Stimulated activated CD4-positive, alpha-beta T cell treated with anti-CD3 and anti-CD28 coated beads, Interleukin-2, amount 100 ng/mL, for 48 hours (primary cell): ENCODE results near the gene PLA2G4F.

Experiments
- DNase-seq, 2 donors: peaks; one replicate each; pipeline ENCODE4 v3.0.0-alpha.2; 2020

PLA2G4F gene

DNA sequence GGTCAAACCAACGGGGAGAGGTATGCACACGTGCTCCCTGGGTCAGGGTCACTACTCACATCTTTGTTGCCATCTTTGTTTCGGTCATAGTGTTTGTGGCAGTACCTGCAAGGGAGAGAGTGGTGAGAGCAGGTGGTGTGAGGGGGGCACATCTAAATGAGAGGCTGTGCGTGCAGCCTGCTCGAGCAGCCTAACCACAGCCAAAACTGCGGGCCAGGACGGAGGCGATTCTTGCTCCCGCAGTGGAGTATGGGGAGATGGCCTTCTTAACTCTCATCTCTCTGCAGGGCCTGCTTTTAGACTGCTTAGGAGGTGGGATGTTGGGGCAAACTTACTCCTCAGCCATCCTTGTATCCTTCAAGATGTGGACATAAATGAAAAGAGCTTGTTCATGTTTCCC, 6.9 kb upstream of the PLA2G4F start:
- no peak for DNase-seq

DNA sequence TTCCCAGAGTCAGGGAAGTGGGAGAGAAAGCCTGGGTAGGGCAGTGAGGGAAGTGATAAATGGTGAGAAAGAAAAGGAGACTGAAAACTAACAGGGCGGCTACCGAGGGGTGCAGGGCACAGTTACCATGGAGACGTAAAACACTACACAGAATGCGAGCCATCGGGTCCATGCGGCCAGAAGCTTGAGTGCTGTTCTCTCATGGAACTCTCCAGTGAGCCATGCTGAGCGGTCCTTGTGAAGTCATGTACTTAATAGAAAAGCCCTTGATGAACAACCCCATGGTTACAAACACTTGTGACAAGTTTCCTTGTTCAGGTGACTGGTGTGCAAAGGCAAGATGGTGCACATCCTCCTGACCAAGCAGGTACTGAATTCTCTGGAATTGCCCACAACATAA, 3.7 kb upstream of the PLA2G4F start:
- no peak for DNase-seq

DNA sequence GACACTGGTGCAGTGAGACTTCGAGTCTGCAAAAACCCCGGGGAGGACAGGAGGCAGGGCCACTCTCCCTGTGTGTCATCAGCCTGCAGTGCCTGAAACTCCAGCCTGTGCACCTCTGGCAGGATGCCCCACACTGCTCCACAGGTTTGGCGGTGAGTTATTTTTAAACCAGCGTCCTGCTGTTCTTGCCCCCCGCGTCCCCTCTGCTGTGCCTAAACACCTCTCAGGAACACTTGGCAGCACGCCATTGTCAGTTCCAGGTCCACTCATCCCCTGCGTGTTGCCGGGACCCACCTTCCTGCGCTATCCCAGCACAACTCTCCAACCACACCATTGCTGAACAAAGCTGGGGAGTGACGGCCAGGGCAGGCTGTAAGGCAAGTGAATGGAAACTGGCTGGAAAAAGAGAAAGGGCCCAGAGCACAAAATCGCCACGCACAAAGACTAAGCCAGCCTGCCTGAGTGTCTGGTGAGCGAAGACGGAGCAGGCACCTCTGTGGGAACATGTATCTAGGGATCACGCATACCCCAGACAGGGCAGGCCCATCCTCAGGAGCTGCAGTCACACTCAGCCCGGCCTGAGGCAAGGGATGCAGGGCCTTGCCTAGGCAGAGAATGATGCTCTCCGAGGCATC, 3.1 kb upstream of the PLA2G4F start:
- no peak for DNase-seq

DNA sequence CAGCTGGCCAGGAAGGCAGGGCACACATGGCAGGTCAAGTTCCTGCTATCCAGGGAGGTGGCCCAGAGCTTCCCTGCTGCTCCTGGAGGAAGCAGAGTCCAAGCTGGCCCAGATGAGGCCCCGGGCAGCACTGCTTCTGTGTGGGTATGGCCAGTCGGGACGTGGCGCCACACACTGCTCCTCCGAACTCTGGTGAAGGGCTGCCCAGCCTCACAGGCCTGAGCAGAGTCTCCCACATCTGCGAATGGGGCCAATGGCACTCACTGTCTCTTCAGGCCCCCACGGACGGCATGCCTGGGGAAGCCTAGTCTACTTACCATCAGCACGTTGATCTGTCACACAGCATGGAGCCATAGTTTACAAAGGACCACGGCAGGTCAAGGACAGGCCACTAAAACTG, 2.5 kb upstream of the PLA2G4F start:
- no peak for DNase-seq

- DNase-seq: no peak
Measured at GRCh38 chr15:42157981-42158765, 1.7 kb upstream of the PLA2G4F start.

DNA sequence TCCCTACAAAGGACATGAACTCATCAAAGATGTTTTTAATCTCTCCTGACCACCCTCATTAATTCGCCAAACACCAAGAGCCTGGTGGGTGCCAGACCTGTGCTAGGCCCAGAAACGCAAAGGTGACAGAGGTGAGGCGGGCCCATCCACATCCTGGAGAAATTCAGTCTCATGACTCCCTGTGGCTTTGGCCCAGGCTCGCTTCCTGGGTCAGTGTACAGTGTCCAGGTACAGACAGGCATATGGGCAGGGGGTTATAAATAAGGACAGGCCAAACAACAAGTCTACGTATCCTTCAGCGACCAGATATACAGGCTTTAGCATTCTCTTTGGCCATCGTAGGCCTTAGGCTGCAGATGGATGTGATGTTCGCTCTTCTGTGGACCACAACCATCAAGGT, 945 bp upstream of the PLA2G4F start:
- no peak for DNase-seq

GRCh38 chr15:42155546-42156242, 742 bp downstream of the PLA2G4F start:
- no peak for DNase-seq

DNA sequence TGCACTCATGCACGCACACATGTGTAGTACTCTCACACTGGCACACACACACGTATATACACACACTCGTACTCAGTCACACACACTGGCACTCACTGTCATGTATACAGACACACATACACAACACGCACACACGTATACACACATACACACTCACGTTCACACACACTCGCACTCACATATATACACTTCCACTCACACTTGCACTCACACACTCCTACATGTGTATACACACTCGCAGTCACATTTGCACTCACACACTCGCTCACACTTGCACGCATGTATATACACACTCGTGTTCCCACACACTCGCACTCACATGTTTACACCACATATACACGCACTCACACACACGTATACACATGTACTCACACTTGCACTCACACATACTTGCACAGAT, 1.5 kb downstream of the PLA2G4F start:
- no peak for DNase-seq

- DNase-seq: no peak
Measured at GRCh38 chr15:42154212-42154941, 2.1 kb downstream of the PLA2G4F start.

DNA sequence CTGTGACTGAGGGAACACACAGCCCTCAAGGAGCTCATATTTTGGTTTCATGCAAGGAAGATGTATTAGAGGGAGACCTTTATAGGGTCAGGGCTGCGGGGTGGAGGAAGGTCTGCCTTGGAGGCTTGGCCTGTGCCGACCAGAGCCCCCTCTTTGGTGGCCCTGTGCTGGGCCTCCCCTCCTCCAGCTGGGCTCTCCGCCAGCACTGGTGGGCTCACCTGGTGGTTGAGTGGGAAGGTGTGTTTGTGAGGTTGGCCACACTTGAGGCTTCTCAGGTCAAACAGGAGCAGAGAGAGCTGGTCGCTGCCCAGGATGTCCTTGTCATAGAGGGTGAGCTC, 2.6 kb downstream of the PLA2G4F start:
- no peak for DNase-seq

GRCh38 chr15:42152921-42153698, 3.3 kb downstream of the PLA2G4F start:
- DNase-seq: no peak

DNA sequence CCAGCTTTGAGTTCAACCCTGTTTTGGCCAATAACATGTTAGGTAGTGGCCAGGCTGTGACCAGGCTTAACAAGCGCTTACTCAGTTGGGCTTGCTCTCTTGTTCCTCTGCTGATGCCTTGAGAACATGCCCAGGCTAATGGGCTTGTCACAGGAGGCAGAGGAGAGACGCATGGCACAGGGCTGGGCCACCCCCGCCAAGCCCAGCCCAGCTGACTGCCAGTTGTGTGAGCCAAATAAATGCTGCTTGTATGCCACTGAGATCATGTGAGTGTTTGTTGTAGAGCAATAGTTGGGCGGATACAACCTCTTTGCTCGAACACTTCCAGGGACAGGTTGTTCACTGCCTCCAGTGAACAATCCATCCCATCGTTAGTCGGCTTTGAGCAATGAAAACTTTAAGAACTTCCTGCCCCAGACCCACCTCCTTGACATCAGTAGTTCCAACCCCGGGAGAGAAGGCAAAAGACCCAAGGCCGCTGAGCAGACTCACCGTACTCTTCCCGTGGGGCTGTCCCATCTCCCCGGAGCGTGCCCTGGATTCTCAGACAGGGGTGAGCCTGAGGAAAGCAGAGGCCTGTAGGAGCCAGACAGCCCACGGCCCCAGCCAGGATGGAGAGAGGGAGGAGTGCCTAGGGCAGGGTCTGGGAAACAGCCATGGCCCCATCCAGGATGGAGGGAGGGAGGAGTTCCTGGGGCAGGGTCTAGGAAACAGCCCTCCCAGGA, 4.1 kb downstream of the PLA2G4F start:
- DNase-seq: no peak

GRCh38 chr15:42151736-42152135, 4.7 kb downstream of the PLA2G4F start:
- DNase-seq: no peak

DNA sequence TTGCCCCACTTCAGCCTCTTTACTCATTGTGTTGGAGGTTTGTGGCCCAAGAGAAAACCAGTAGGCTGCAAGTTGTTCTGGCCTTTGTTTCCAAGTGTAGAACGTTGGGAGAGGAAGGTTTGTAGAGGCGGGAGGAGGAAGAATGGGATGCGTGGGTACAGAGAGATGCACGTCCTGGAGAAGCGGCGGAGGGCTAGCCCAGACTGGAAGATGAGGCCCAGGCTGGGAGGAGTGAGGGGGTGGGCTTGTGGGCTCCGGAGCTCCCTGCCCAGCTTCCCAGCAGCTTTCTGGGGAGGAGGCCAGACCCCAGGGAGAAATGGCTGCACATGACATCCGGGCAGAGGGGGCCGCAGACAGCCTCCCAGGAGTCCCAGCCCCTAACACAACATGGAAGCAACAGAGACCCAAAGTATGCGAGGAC, 5.3 kb downstream of the PLA2G4F start:
- no peak for DNase-seq

DNA sequence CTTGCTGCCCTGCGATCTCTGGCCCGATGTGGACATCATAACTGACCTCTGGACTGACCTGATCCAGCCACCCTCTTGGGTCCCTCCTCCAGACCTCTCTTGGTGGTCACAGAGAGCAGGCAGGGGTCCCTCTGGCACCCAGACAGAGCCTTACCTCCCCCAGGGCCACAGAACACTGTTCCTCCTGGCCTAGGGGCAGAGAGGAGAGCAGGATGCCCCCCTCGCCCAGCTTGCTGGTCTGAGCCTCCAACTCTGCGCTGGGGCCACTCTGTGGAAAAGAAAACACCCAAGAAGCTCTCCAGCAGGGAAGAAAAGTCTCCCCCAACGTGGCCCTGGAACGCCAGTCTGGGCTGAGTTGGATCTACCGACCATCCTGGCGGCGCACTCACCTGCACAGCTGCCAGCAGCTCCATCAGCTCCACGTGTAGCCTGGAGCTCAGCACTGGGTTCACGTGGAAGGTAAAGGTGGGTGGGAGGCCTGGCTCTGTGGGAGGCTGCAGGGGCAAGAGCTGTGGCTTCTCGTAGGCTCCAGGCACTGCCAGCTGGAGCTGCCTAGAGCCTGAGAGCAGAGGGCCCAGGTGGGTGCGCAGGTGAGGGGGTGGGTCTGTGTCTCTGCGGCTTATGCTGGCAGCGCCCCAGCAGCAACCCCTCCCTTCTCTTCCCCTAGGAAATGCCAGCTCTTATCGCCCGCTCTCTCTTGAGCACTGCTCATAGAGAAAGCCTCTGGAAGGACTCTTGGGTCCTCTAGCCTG, 6.0 kb downstream of the PLA2G4F start:
- DNase-seq: no peak

DNA sequence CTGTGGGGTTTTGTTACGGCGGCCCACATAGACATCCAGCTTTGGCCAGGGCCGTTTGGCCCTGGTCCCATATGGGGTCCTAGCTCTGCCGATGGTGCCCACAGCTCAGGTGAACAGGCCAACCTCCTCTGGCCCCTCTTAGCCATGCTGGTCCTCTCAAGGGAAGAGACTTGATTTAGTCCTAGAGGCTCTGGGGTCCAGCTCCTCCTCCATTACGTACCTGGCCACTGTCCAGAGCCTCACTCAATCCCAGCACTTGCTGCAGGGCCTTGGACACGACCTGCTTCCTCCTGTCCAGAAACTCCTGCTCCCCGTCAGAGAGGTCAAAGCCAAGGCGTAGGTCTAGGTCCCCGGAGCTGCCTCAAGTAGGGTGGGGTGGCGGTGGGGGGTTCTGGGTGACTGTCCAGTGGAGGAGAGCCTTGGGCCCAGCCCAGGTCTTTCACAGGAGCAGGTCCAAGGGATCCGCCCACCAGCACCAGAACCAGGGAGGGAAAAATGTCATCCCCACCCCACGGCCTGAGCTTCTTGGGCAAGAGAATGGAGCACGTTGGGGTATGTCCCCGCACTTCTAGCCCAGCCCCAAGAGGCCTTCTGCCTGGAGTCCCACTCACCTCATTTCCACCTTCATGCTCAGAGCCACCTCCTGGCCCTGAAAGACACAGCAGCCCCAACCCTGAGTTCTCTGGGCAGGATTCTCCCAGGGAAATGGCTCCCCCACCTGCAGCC, 6.8 kb downstream of the PLA2G4F start:
- DNase-seq: no peak

DNA sequence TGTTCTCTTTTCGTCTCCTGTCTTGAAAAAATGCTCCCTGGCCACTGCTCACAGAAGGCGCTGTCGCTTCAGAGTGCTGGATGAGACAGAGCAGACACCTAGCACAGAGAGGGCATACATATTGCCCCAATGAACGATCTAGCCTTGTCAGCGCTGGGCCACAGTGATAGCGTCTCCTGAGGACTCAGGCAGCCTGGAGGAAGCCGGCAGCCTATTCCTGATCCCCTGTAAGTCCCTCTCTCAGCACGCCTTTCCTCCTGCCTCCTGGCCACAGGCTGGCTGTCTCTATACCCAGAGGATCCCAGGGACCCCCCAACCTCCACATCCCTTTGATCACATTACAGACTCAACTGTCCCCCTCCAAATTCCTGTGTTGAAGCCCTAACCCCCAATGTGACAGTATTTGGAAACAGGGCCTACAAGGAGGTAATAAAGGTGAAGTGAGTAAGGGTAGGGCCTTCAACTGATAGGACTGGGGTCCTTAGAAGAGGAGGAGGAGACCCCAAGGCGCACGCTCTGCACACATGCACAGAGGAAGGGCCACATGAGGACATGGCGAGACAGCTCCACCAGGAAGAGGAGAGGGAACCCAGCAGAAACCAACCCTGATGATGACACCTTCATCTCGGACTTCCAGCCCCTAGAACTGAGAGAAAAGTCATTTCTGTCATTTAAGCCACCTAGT, 7.5 kb downstream of the PLA2G4F start:
- no peak for DNase-seq

- no peak for DNase-seq
Measured at GRCh38 chr15:42147431-42147735, 9.1 kb downstream of the PLA2G4F start.

- DNase-seq: no peak
Measured at GRCh38 chr15:42146551-42147430, 9.6 kb downstream of the PLA2G4F start.
